ENCODE results near the gene SNRPF.
"Not testable (repeated sequence)": the region's sequence is repeated elsewhere in the genome, so short reads cannot be mapped to it uniquely, and the experiment has no call there.

Gene SNRPF
- long read RNA-seq, donor 1, transcript SNRPF-201 (4 exons, 1,389 nt), result major isoform, 167 of 188 reads
- long read RNA-seq, donor 1, transcript SNRPF-203 (2 exons, 787 nt), result minor isoform, 6 of 188 reads
- long read RNA-seq, donor 1, partial matches to known transcripts, result 9 of 188 reads
- long read RNA-seq, donor 1, other reads (novel, unspliced or antisense), result 0 of 188 reads
- long read RNA-seq, donor 2, transcript SNRPF-201 (4 exons, 1,389 nt), result major isoform, 113 of 117 reads
- long read RNA-seq, donor 2, partial matches to known transcripts, result 0 of 117 reads
- long read RNA-seq, donor 2, other reads (novel, unspliced or antisense), result 0 of 117 reads
- long read RNA-seq, donor 3, transcript SNRPF-201 (4 exons, 1,389 nt), result major isoform, 57 of 58 reads
- long read RNA-seq, donor 3, partial matches to known transcripts, result 0 of 58 reads
- long read RNA-seq, donor 3, other reads (novel, unspliced or antisense), result 0 of 58 reads
- long read RNA-seq, donor 4, transcript SNRPF-201 (4 exons, 1,389 nt), result major isoform, 104 of 114 reads
- long read RNA-seq, donor 4, partial matches to known transcripts, result 5 of 114 reads
- long read RNA-seq, donor 4, other reads (novel, unspliced or antisense), result 0 of 114 reads
- long read RNA-seq, donor 5, transcript SNRPF-201 (4 exons, 1,389 nt), result major isoform, 140 of 151 reads
- long read RNA-seq, donor 5, partial matches to known transcripts, result 5 of 151 reads
- long read RNA-seq, donor 5, other reads (novel, unspliced or antisense), result 0 of 151 reads
- long read RNA-seq, donor 6, transcript SNRPF-201 (4 exons, 1,389 nt), result major isoform, 122 of 137 reads
- long read RNA-seq, donor 6, partial matches to known transcripts, result 12 of 137 reads
- long read RNA-seq, donor 6, other reads (novel, unspliced or antisense), result 0 of 137 reads
- long read RNA-seq, donor 7, transcript SNRPF-201 (4 exons, 1,389 nt), result major isoform, 200 of 236 reads
- long read RNA-seq, donor 7, transcript SNRPF-202 (2 exons, 757 nt), result minor isoform, 11 of 236 reads
- long read RNA-seq, donor 7, partial matches to known transcripts, result 19 of 236 reads
- long read RNA-seq, donor 7, other reads (novel, unspliced or antisense), result 0 of 236 reads
- long read RNA-seq, donor 8, transcript SNRPF-201 (4 exons, 1,389 nt), result major isoform, 121 of 136 reads
- long read RNA-seq, donor 8, partial matches to known transcripts, result 12 of 136 reads
- long read RNA-seq, donor 8, other reads (novel, unspliced or antisense), result 0 of 136 reads

- peak; percentile 99 for DNase-seq
Observed at GRCh38 chr12:95858451-95859343, at the start of gene SNRPF. TSS of gene SNRPF (plus strand) at chr12:95858952. CDS start at chr12:95859074, 122 bp downstream.

- DNase-seq, result no peak
Observed at GRCh38 chr12:95809000-95809680, 49.6 kb upstream of the SNRPF start.

GRCh38 chr12:95810411-95810810, 48.3 kb upstream of the SNRPF start:
- DNase-seq, result no peak

GRCh38 chr12:95812155-95812554, 46.6 kb upstream of the SNRPF start:
- not testable (repeated sequence) for DNase-seq

- no peak for DNase-seq
Observed at GRCh38 chr12:95815632-95816212, 43.0 kb upstream of the SNRPF start.

GRCh38 chr12:95820096-95820703, 38.6 kb upstream of the SNRPF start:
- DNase-seq, result no peak

- no peak for DNase-seq
Observed at GRCh38 chr12:95829395-95829794, 29.4 kb upstream of the SNRPF start.

GRCh38 chr12:95830335-95831089, 28.2 kb upstream of the SNRPF start:
- no peak for DNase-seq

GRCh38 chr12:95834572-95834971, 24.2 kb upstream of the SNRPF start:
- DNase-seq, result no peak

GRCh38 chr12:95836185-95836609, 22.6 kb upstream of the SNRPF start:
- no peak for DNase-seq

GRCh38 chr12:95836630-95837239, 22.0 kb upstream of the SNRPF start:
- no peak for DNase-seq

- DNase-seq, result no peak
Observed at GRCh38 chr12:95837240-95838038, 21.3 kb upstream of the SNRPF start.

- no peak for DNase-seq
Observed at GRCh38 chr12:95838125-95838524, 20.6 kb upstream of the SNRPF start.

GRCh38 chr12:95842426-95842825, 16.3 kb upstream of the SNRPF start:
- DNase-seq, result not testable (repeated sequence)

GRCh38 chr12:95848575-95849388, 10.0 kb upstream of the SNRPF start:
- peak; percentile 50 for DNase-seq

GRCh38 chr12:95851606-95852005, 7.1 kb upstream of the SNRPF start:
- no peak for DNase-seq

- no peak for DNase-seq
Observed at GRCh38 chr12:95852133-95852532, 6.6 kb upstream of the SNRPF start.
